ENCODE data around the gene NKG7. TPM values are rescaled to one million over a fixed set of nuclear protein-coding genes. Genes with fewer than 3 reads are reported as not detected.

NKG7 gene
- total RNA-seq, 1 donor: not detected

DNA sequence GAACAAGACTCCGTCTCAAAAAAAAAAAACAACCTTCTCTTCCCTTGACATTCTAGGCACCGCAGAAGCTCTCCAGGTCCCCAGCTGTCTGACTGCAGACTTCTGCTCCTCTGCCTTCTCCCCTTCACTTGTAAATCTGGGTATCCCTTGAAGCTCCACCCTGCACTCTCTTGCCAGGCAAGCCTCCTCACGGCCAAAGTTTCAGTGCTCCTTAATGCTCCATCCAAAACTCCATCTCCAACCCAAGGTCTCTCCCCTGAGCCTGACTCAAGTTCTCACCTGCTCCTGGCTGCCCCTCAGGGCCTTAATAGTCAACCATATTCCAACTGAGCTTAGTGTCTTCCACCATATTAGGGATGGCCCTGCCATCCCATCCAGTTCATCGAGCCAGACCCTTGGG is 2.2 kb downstream of the NKG7 start:
- H2AFZ ChIP-seq (ENCODE audit: low read length): no peak overlapping the region

DNA sequence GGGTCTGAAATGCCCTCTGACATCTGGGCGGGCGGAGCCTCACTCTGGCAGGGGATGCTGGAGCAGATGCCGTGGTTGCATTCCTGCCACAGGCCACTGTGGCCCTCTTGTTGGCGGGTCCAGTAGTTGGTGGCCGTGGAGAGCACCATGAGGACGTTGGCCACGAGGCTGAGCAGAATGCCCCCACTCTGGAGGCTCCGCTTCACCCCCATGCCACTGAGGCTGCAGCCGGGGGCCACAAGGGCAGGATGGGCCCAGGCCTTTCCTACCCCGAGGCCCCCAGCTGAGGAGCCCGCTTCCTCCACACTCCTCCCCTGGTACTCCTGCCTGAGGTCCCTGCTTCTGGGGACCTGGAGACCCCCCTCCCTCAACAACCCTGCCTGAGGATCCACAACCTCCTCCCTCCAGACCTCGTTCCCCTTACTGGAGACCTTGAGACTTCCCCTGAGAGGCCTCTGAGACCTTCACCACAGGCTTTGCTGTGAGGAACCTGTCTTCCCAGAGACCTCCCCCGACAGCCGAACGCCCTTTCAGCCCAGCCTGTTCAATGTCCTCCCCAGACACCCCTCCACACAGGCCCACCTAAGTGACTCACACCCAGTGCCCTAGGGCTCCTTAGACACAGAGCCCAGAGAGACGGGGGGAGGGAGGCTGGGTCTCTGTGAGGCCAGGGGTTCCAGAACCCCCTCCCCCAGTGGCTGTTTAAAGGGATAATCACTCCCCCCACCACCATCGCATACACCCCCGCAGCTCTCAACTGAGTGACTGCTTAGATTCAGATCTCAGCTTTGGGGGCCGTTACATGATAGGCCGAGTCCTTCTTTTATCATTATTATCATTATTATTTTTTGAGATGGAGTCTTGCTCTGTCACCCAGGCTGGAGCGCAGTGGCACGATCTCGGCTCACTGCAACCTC is 3.8 kb downstream of the NKG7 start, which contains the start of gene CLDND2:
TSS of gene CLDND2 (minus strand) at position 638 of the 917 bp plus-strand sequence. CDS start at position 212, 426 bp downstream.
- peaks cover 22% of the 10 kb centered on the region for H3K79me2 ChIP-seq (ENCODE audit: insufficient read depth, low read length)
- H3K36me3 ChIP-seq (ENCODE audit: insufficient read depth, low read length): no peaks in the 10 kb centered on the region
- no peaks in the 10 kb centered on the region for H4K20me1 ChIP-seq (ENCODE audit: insufficient read depth, low read length)
- no peaks in the 10 kb centered on the region for H3K27me3 ChIP-seq (ENCODE audit: insufficient read depth, low read length)
- peak; percentile 66 for DNase-seq (ENCODE audit: insufficient read length, low spot score, missing footprints)
- peak within 1 kb of the TSS; percentile 70 for H3K27ac ChIP-seq (ENCODE audit: low read depth, low read length)
- TF ChIP-seq, protein P1, sequence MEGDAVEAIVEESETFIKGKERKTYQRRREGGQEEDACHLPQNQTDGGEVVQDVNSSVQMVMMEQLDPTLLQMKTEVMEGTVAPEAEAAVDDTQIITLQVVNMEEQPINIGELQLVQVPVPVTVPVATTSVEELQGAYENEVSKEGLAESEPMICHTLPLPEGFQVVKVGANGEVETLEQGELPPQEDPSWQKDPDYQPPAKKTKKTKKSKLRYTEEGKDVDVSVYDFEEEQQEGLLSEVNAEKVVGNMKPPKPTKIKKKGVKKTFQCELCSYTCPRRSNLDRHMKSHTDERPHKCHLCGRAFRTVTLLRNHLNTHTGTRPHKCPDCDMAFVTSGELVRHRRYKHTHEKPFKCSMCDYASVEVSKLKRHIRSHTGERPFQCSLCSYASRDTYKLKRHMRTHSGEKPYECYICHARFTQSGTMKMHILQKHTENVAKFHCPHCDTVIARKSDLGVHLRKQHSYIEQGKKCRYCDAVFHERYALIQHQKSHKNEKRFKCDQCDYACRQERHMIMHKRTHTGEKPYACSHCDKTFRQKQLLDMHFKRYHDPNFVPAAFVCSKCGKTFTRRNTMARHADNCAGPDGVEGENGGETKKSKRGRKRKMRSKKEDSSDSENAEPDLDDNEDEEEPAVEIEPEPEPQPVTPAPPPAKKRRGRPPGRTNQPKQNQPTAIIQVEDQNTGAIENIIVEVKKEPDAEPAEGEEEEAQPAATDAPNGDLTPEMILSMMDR (IDR thresholded peaks at IDR 0.05; ENCODE audit: extremely low read depth, low read depth, low read length): no peak
- peak within 1 kb of the TSS; percentile 100 for H3K4me2 ChIP-seq (ENCODE audit: insufficient read depth, low read length)
- H3K4me3 ChIP-seq (ENCODE audit: insufficient read depth, low read length): peak within 1 kb of the TSS; percentile 99
- peak within 1 kb of the TSS; percentile 92 for H2AFZ ChIP-seq (ENCODE audit: low read length)
- H3K9me3 ChIP-seq (ENCODE audit: low read depth, low read length): no peaks in the 10 kb centered on the region
- H3K4me1 ChIP-seq (ENCODE audit: insufficient read depth, low read length): peaks cover 28% of the 10 kb centered on the region

More for the DNA sequence above, 2.2 kb downstream of the NKG7 start:
- DNase-seq (ENCODE audit: insufficient read length, low spot score, missing footprints): no peak
- Histone ChIP-seq H4K20me1 (ENCODE audit: insufficient read depth, low read length) (no peaks in the 10 kb centered on the region), H3K36me3 (ENCODE audit: insufficient read depth, low read length) (no peaks in the 10 kb centered on the region), H3K4me1 (ENCODE audit: insufficient read depth, low read length) (peaks cover 17% of the 10 kb centered on the region), H3K9me3 (ENCODE audit: low read depth, low read length) (no peaks in the 10 kb centered on the region), H3K27me3 (ENCODE audit: insufficient read depth, low read length) (no peaks in the 10 kb centered on the region), H3K79me2 (ENCODE audit: insufficient read depth, low read length) (peaks cover 9% of the 10 kb centered on the region), H3K27ac (ENCODE audit: low read depth, low read length) (no peak overlapping the region), H3K4me2 (ENCODE audit: insufficient read depth, low read length) (no peak overlapping the region), H3K4me3 (ENCODE audit: insufficient read depth, low read length) (no peak overlapping the region)
- TF ChIP-seq, protein P1 (IDR thresholded peaks at IDR 0.05; ENCODE audit: extremely low read depth, low read depth, low read length): no peak

DNA sequence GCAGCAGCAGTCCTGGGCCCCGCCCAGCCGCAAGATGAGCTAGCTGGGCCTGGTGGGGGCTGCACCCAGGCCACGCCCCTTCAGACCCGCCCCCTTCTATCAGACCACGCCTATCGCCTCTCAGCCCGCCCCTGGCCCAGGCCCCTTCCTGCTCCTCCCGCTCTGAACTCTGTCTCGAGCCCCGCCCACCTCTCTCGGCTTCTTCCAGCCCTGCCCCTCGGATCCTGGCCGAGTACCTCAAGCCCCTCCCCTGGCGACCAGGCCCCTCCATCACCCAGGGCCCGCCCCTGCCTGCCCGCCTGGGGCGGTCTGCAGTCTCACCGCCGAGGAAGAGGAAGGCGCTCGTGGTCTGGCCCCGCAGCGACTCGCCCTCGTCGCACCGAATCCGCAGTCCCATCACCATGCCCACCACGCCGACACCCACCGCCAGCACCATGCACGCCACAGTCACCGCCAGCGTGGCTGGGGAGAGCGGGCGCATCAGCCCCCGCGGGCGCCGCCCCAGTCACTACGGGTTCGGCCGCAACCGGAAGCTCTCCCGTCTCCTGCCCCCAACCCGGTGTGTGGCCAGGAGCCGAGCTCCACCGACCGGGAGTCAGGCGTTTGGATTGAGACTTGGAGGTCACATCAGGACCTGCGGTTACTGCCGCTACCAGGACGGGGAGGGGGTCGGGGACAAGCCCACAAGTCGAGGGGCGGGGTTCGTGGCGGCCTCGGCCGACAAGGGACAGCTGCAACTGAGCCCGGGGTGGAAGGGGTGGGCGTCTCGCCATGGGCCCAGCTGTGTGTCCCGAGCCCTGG is 4.7 kb downstream of the NKG7 start:
- Histone ChIP-seq H3K9me3 (ENCODE audit: low read depth, low read length) (no peaks in the 10 kb centered on the region), H4K20me1 (ENCODE audit: insufficient read depth, low read length) (no peaks in the 10 kb centered on the region), H3K27ac (ENCODE audit: low read depth, low read length) (peak overlapping the region; percentile 70), H3K27me3 (ENCODE audit: insufficient read depth, low read length) (no peaks in the 10 kb centered on the region), H3K4me3 (ENCODE audit: insufficient read depth, low read length) (peak overlapping the region; percentile 99), H3K36me3 (ENCODE audit: insufficient read depth, low read length) (no peaks in the 10 kb centered on the region), H3K4me2 (ENCODE audit: insufficient read depth, low read length) (peak overlapping the region; percentile 100), H3K79me2 (ENCODE audit: insufficient read depth, low read length) (peaks cover 27% of the 10 kb centered on the region), H2AFZ (ENCODE audit: low read length) (peak overlapping the region; percentile 94), H3K4me1 (ENCODE audit: insufficient read depth, low read length) (peaks cover 34% of the 10 kb centered on the region)
- peak; percentile 99 for DNase-seq (ENCODE audit: insufficient read length, low spot score, missing footprints)
- TF ChIP-seq, protein P1 (IDR thresholded peaks at IDR 0.05; ENCODE audit: extremely low read depth, low read depth, low read length): no peak
